Retinal pigment epithelial cell (primary cell): Measurements from ENCODE around the gene TRIM5.
A peak's percentile ranks its signal among the peaks of the same experiment; 100 is the strongest.

Experiments
- DNase-seq: peaks from one replicate; pipeline ENCODE4 v3.0.0-alpha.2; 2010; ENCODE audit warnings: low read depth
- H3K4me3 ChIP-seq: 2 replicates; pipeline ENCODE4 v1.5.1; 2011; ENCODE audit warnings: mild to moderate bottlenecking, low read length, control low read depth, moderate library complexity
- TF ChIP-seq, protein P1 (sequence below): conservative IDR thresholded peaks from 2 replicates; pipeline ENCODE4 v1.5.1; 2011; ENCODE audit warnings: low read depth, low read length, control low read depth, inconsistent platforms

Gene TRIM5

DNA sequence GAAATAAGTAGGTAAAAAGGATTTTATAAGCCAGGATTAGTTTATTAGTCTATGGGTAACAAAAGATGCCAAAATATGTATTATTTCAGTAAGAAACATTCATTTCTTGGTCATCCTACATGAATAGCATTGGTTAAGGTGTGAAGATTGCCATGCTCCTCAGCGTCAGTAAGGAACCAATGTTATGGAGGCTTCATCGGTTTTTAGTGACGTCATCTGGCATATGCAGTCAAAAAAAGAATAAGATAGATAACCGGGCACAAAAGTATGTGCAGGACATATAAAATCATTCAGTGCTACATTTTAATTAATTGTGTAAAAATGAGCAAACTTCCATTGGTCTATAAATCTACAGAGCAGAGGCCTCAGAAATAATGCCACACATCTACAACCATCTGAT is 29.4 kb downstream of the TRIM5 start:
- no peak for DNase-seq
- no peak overlapping the region for H3K4me3 ChIP-seq
- TF ChIP-seq, protein P1, sequence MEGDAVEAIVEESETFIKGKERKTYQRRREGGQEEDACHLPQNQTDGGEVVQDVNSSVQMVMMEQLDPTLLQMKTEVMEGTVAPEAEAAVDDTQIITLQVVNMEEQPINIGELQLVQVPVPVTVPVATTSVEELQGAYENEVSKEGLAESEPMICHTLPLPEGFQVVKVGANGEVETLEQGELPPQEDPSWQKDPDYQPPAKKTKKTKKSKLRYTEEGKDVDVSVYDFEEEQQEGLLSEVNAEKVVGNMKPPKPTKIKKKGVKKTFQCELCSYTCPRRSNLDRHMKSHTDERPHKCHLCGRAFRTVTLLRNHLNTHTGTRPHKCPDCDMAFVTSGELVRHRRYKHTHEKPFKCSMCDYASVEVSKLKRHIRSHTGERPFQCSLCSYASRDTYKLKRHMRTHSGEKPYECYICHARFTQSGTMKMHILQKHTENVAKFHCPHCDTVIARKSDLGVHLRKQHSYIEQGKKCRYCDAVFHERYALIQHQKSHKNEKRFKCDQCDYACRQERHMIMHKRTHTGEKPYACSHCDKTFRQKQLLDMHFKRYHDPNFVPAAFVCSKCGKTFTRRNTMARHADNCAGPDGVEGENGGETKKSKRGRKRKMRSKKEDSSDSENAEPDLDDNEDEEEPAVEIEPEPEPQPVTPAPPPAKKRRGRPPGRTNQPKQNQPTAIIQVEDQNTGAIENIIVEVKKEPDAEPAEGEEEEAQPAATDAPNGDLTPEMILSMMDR, result no peak

DNA sequence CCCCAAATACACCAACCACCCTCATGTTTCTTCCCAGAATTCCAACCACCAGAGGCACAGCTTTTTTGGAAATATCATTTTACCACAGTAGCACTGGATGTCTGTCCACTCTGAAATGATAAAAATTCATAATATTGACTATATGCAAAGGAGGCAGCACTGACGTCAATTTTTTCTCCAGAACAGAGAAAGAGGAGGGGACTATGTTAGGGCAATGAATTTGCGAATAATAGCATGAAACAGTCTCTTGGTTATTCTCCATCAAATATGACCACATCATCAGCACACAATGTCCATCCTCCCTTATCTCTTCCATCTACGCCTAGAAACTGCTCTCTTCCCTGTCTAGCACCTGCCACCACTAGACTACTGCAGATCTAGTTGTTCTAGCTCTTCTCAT is 38.7 kb downstream of the TRIM5 start:
- H3K4me3 ChIP-seq, result no peak overlapping the region
- TF ChIP-seq, protein P1, result no peak
- DNase-seq, result no peak

DNA sequence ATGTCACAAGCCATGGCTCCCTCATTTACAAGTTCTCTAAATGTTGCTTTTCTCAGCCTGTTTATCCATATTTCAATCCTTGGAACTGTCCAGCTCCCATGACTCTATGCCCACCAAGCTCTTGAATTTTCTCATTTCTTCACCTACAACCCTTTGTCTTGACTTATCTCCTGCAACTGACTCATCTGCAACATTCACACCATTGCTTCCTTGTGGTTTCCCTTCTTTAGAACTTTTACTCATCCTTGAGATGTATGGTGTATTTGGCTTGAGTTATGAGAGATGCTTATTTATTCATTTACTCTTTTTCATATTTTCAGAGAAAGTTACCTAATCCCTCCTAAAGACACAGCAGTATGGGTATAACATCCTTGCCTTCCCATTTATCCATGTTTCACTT is 41.3 kb downstream of the TRIM5 start:
- no peak for DNase-seq
- TF ChIP-seq, protein P1, result no peak
- H3K4me3 ChIP-seq, result no peak overlapping the region

DNA sequence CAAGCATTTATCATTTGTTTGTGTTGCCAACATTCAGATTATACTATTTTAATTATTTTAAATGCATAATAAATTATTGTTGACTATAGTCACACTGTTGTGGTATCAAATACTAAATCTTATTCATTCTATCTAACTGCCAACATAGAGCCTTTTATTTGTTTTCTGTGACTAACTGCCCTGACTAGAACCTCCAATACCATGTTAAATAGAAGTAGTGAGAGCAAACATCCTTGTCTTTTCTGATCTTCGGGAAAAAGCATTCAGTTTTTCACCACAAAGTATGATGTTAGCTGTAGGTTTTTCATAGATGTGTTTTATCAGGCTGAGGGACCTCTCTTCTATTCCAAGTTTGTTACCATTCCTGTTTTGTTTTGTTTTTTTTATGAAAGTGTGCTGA is 44.9 kb downstream of the TRIM5 start:
- H3K4me3 ChIP-seq, result no peak overlapping the region
- DNase-seq, result no peak
- TF ChIP-seq, protein P1, result no peak

DNA sequence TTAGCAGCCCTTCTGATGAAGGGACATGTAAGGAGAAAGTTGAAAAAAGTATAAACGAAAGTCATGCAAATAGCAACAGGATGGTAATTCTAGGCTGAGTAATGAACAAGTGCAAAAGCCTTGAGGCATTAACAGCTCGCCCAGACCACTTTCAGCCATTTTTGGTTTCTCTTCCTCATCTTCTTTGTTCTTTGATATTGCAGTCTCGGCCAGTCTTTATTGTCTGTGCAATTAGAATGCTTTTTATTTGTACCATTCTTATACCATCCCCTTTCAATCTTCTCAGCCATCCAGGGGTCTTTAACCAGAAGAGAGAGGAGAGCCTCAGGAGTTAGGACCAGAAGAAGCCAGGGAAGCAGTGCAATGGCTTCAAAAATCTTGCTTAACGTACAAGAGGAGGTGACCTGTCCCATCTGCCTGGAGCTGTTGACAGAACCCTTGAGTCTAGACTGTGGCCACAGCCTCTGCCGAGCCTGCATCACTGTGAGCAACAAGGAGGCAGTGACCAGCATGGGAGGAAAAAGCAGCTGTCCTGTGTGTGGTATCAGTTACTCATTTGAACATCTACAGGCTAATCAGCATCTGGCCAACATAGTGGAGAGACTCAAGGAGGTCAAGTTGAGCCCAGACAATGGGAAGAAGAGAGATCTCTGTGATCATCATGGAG is 52.8 kb downstream of the TRIM5 start:
- H3K4me3 ChIP-seq, result no peak overlapping the region
- no peak for DNase-seq
- TF ChIP-seq, protein P1, result no peak

DNA sequence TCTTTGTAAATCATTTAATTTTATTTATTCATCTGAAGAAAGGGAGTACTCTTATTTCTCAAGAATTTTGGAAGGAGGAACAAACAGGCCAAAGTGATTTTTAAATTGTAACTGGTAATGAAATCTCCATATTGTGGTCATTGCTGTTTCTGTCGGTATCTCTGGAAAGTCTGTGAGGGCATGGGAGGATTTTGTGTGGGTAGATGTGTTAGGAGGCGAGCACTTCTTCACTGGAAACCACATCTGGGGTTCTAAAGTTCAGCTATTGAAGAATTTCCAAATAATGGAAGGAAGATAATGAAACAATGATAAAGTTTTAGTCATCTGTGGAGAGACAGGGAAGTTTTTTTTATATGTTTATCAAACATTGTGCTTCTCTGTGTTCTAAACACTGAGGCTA is 53.5 kb downstream of the TRIM5 start:
- no peak overlapping the region for H3K4me3 ChIP-seq
- no peak for DNase-seq
- TF ChIP-seq, protein P1, result no peak

DNA sequence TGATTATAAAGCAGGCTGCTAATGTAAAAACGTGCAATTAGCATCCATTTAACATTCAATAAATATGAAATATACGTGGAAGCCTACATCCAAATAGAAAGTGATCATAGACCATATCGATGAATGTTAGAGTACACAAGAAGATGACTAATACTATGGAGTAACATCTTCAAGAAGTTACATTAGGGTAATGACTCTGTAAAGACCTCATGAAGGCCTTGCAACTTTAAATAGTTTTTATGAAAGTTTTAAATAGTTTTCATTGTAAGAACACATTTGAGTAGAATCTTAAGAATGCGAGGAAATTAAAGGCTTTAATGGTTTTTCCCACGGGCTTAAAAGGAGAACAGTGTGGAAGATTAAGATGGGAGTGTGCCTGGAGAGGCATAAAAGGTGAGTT is 58.7 kb downstream of the TRIM5 start:
- peak; percentile 50 for DNase-seq
- no peak overlapping the region for H3K4me3 ChIP-seq
- TF ChIP-seq, protein P1, result no peak
